ENCODE data around the gene FMNL1.

GRCh38 chr17:45277992-45278391, 56.3 kb downstream of the FMNL1 start:
- TF ChIP-seq TCF7L2 (IDR thresholded peaks at IDR 0.05; ENCODE audit: low read depth, low read length), result no peak
- TF ChIP-seq CTCF (IDR thresholded peaks at IDR 0.05), result no peak
